ENCODE data around the gene SMURF1.

DNA sequence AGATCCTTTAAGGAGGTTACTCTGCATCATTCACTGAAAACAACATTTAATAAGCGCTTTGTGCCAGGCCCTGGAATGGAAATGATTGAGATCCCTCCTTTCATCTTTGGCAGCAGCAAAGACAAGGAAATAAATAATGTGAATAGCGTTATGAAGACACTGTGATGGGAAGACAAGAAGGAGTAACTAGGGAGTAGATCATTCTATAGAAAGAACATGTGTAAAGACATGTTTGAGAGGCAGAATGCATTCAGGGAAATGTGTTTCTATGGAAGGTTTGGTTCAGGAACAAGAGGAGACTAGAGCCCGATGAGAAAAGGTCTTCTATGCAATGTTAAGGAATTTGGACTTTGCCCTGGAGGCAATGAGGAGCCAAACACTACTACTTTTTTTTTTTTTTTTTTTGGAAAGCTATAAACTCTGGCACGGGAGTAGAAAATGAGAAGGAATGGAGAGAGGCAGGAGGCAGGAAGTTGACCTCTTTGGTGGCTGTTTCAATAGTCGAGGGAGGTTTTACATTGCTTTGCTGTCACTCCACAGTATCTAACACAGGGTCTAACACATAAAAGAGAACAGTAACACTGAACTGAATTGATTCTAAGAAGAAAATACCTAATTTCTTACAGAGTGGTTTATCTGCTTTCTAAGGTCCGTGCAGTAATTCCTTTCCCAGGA is 44.9 kb downstream of the SMURF1 start:
- TF ChIP-seq, protein P1, sequence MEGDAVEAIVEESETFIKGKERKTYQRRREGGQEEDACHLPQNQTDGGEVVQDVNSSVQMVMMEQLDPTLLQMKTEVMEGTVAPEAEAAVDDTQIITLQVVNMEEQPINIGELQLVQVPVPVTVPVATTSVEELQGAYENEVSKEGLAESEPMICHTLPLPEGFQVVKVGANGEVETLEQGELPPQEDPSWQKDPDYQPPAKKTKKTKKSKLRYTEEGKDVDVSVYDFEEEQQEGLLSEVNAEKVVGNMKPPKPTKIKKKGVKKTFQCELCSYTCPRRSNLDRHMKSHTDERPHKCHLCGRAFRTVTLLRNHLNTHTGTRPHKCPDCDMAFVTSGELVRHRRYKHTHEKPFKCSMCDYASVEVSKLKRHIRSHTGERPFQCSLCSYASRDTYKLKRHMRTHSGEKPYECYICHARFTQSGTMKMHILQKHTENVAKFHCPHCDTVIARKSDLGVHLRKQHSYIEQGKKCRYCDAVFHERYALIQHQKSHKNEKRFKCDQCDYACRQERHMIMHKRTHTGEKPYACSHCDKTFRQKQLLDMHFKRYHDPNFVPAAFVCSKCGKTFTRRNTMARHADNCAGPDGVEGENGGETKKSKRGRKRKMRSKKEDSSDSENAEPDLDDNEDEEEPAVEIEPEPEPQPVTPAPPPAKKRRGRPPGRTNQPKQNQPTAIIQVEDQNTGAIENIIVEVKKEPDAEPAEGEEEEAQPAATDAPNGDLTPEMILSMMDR (IDR thresholded peaks at IDR 0.05), result no peak
- no peak for TF ChIP-seq POLR2A (IDR thresholded peaks at IDR 0.05)

Measured in esophagus squamous epithelium (tissue), 4 donors.